Adrenal gland (tissue), 5 donors: ENCODE data around the gene NUDT2.

ENCODE experiments used
- CTCF ChIP-seq, 6 experiments: fragments of 450-650 bp in 4 of 6; fragments of 200-600 bp in 2 of 6; sonication (generic) in 1 of 6; IDR thresholded peaks; 1 replicate in 5 of 6; 2 replicates in 1 of 6; pipeline versions ENCODE4 v1.5.1 to v1.8.0; 2016 to 2021; ENCODE audit warnings: antibody characterized with exemption in 6 of 6, mild to moderate bottlenecking in 2 of 6, moderate library complexity in 1 of 6
- POLR2A ChIP-seq, 2 donors: fragments of 450-650 bp; IDR thresholded peaks; one replicate each; pipeline ENCODE4 v1.6.1; 2017; ENCODE audit warnings: antibody characterized with exemption in 2 of 2, mild to moderate bottlenecking in 2 of 2, moderate library complexity in 1 of 2
- donor health status: DM: no; HTN: no; CAD: no.

GRCh38 chr9:34377404-34377746, 48.0 kb downstream of the NUDT2 start:
- no peak for TF ChIP-seq CTCF (IDR thresholded peaks at IDR 0.05)
- TF ChIP-seq POLR2A (IDR thresholded peaks at IDR 0.05): no peak
